Thoracic aorta (tissue), 2 donors: ENCODE results near the gene VPS4A. TPM values are rescaled to one million over a fixed set of nuclear protein-coding genes. Genes with fewer than 3 reads are reported as not detected.

Source experiments
- ATAC-seq: fragments of 150-250 bp; one replicate; pipeline ENCODE4 v1.8.0; 2017; ENCODE audit warnings: low read depth; ENCODE audit not compliant: insufficient number of reproducible peaks, low FRiP score
- DNase-seq: peaks from one replicate; pipeline ENCODE4 v3.0.0-alpha.2; 2020; ENCODE audit warnings: low spot score
- H3K27ac ChIP-seq, 2 donors: fragments of 200-600 bp; sonication (generic); 1 replicate in 1 of 2; 2 replicates in 1 of 2; pipeline ENCODE4 v1.5.1; 2016; ENCODE audit warnings: mild to moderate bottlenecking in 2 of 2, moderate library complexity in 2 of 2
- H3K27me3 ChIP-seq: fragments of 200-600 bp; sonication (generic); replicated peaks from 2 replicates; pipeline ENCODE4 v1.6.0; 2016; ENCODE audit warnings: mild to moderate bottlenecking; ENCODE audit not compliant: insufficient read depth
- H3K36me3 ChIP-seq: fragments of 200-600 bp; sonication (generic); one replicate; pipeline ENCODE4 v1.5.1; 2016
- H3K4me1 ChIP-seq, 2 donors: fragments of 200-600 bp; sonication (generic); 1 replicate in 1 of 2; 2 replicates in 1 of 2; pipeline versions ENCODE4 v1.5.1 to v1.6.0; 2016; ENCODE audit warnings: low read depth in 2 of 2, mild to moderate bottlenecking in 1 of 2; ENCODE audit not compliant: control insufficient read depth in 1 of 2
- H3K4me3 ChIP-seq: fragments of 200-600 bp; sonication (generic); 2 replicates; pipeline ENCODE4 v1.5.1; 2016; ENCODE audit warnings: mild to moderate bottlenecking
- H3K9me3 ChIP-seq: fragments of 200-600 bp; sonication (generic); 2 replicates; pipeline ENCODE4 v1.5.1; 2016
- total RNA-seq, 2 donors: library from RNA; depleted of rRNA; stranded (reverse); fragments of >200 nt; gene quantifications; one replicate each; pipeline versions ENCODE4 v1.1.0 to v1.2.3, GENCODE V29; 2016
- TF ChIP-seq, protein P1 (sequence below): fragments of 200-600 bp; sonication (generic); IDR thresholded peaks from one replicate; pipeline ENCODE4 v1.5.1; 2019; ENCODE audit warnings: antibody characterized with exemption

Gene VPS4A
- total RNA-seq = 10 to 100 TPM; 26.3 to 38.5 TPM

DNA sequence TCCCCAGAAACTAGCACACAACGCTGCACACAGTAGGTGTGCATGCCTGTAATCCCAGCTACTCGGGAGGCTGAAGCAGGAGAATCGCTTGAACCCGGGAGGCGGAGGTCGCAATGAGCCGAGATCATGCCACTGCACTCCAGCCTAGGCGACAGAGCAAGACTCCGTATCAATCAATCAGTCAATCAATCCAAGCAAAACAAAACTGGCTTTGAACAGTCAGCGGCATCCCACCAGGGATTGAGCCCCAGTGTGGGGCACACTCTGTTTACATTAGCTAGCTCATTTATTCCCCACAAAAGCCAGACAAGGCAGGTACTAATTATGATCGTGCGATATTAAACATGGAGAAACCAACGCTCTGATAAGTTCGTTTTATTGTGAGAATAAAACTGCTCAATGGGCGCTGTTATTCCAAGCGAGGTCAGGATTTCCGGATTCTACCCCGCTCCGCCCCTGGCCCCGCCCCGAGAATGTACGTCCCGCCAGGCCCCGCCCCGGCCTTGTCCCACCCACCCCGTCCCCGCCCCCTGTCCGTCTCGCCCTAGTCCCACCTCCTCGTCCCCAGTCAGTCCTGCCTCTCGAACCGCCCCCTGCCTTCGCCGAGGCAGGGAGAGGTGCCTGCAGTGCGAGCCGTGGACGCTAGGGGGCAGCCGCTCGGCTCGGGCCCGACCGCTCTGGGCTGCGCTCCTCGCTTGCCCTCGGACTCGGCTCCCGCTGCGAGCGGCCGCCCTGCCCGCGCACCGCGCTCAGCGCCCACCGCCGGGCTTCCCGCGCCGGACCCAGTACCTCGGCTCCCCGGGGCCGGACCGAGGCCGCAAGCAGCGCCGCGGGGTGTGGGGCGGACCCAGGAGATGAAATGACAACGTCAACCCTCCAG, at the start of gene VPS4A:
TSS of gene VPS4A (plus strand) at position 698 of the 880 bp plus-strand sequence. CDS start at position 860, 162 bp downstream.
- peaks cover under 1% of the 10 kb centered on the region for H3K36me3 ChIP-seq
- H3K4me1 ChIP-seq = peaks cover 17 to 19% of the 10 kb centered on the region in 2 donors
- DNase-seq (peak; percentile 85), ATAC-seq (peak; percentile 98)
- no peaks in the 10 kb centered on the region for H3K27me3 ChIP-seq
- peak within 1 kb of the TSS; percentile 81 to 86 for H3K27ac ChIP-seq
- peak within 1 kb of the TSS; percentile 95 for H3K4me3 ChIP-seq
- TF ChIP-seq, protein P1, sequence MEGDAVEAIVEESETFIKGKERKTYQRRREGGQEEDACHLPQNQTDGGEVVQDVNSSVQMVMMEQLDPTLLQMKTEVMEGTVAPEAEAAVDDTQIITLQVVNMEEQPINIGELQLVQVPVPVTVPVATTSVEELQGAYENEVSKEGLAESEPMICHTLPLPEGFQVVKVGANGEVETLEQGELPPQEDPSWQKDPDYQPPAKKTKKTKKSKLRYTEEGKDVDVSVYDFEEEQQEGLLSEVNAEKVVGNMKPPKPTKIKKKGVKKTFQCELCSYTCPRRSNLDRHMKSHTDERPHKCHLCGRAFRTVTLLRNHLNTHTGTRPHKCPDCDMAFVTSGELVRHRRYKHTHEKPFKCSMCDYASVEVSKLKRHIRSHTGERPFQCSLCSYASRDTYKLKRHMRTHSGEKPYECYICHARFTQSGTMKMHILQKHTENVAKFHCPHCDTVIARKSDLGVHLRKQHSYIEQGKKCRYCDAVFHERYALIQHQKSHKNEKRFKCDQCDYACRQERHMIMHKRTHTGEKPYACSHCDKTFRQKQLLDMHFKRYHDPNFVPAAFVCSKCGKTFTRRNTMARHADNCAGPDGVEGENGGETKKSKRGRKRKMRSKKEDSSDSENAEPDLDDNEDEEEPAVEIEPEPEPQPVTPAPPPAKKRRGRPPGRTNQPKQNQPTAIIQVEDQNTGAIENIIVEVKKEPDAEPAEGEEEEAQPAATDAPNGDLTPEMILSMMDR = peak; percentile 95
- H3K9me3 ChIP-seq = no peaks in the 10 kb centered on the region

DNA sequence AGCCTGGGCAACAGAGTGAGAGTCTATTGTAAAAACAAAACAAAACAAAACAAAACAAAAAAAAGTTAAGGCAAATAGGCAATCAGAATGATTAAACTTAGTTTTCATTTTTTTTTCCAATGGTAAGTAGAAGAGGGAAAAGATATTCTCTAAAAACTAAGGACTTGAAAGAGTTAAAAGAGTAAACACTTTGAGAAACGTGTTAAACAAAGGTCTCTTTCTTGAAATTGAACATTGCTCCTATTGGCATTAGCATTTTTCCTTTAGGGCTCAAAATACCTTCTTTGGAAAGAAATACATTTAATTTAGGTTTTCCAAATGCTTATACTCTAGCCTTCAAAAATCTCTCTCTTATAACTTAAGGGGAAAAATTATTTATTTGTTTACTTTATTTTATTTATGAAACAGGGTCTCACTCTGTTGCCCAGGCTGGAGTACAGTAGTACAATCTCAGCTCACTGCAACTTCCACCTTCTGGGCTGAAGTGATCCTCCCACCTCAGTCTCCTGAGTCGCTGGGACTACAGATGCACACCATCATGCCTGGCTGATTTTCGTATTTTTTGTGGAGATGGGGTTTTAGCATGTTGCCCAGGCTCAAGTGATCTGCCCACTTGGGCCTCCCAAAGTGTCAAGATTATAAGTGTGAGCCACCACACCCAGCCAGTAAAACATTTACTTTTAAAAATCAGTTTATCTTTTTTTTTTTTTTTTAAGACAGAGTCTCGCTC, 44.7 kb upstream of the VPS4A start:
- TF ChIP-seq, protein P1 = no peak

DNA sequence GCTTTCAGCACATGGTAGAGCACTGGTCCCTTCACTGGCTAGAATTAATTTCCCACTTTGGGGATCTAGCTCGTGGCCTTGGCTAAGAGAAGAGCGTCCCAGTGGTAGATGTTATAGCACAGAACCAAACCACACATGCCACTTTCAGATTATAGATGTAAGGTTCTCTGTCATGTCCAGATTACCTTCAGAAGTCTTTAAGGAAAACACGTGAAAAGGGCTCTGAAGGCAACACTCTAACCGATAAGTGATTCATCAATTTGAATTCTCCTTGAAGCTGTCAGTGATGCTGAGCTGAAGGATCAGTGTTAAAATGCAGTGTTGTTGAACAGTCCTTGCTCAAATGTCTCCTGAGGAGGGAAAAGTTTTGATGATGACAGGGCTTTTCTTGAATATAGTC, 43.5 kb upstream of the VPS4A start:
- Histone ChIP-seq H3K27me3 (no peaks in the 10 kb centered on the region), H3K4me1 (no peaks in the 10 kb centered on the region), H3K9me3 (no peaks in the 10 kb centered on the region), H3K4me3 (no peak overlapping the region), H3K27ac (no peak overlapping the region), H3K36me3 (peaks cover 3% of the 10 kb centered on the region)
- TF ChIP-seq, protein P1 = no peak
- DNase-seq (no peak), ATAC-seq (no peak)

More for the DNA sequence above, 44.7 kb upstream of the VPS4A start:
- Histone ChIP-seq H3K27me3 (no peaks in the 10 kb centered on the region), H3K9me3 (no peaks in the 10 kb centered on the region), H3K36me3 (peaks cover 6% of the 10 kb centered on the region), H3K4me3 (no peak overlapping the region), H3K27ac (no peak overlapping the region), H3K4me1 (no peaks in the 10 kb centered on the region)
- DNase-seq (no peak), ATAC-seq (no peak)

DNA sequence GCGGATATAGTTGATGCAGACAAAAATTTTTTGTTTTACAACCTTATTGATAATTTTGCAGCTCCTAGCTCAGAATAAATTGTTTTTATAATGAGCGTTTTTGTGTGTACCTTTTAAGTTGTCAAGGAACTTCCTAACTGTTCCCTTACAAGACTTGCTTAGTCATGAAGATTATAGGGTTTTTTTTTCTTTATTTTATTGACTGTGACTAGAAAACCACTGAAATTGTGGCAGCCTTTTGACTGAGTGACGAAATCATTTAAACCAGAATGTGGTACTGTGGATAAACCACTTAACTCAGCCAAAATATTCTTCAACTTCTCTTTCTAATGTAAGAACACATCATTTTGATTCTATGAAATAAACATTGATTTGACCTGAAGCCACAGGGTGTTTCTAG, 40.8 kb upstream of the VPS4A start:
- Histone ChIP-seq H3K4me3 (no peak overlapping the region), H3K27ac (no peak overlapping the region), H3K4me1 (peaks cover 0 to 6% of the 10 kb centered on the region in 2 donors), H3K27me3 (no peaks in the 10 kb centered on the region), H3K9me3 (no peaks in the 10 kb centered on the region), H3K36me3 (no peaks in the 10 kb centered on the region)
- TF ChIP-seq, protein P1 = no peak
- DNase-seq (no peak), ATAC-seq (no peak)

DNA sequence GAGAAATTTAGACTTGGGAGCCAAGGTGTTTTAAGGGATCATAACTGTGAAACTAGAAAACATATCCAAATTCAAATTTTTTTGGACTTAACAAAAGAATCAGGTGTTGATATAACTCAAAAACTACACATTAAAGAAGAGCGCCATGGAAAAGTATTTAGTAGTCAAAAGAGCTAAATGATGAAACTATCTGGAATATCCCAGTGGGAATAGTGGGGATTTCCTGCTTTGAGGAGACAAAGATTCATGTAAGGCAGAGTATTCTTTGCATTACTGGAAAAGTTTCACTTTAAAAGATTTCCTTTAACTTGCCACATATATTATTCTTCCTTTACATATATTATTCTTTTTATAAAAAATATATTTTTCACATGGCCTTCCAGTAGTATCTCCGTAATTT, 40.3 kb upstream of the VPS4A start:
- Histone ChIP-seq H3K27ac (no peak overlapping the region), H3K4me3 (no peak overlapping the region), H3K4me1 (peaks cover 1 to 11% of the 10 kb centered on the region in 2 donors), H3K9me3 (no peaks in the 10 kb centered on the region), H3K27me3 (no peaks in the 10 kb centered on the region), H3K36me3 (no peaks in the 10 kb centered on the region)
- DNase-seq (no peak), ATAC-seq (no peak)
- TF ChIP-seq, protein P1 = no peak
